Measurements from ENCODE around the gene SNCAIP.

DNA sequence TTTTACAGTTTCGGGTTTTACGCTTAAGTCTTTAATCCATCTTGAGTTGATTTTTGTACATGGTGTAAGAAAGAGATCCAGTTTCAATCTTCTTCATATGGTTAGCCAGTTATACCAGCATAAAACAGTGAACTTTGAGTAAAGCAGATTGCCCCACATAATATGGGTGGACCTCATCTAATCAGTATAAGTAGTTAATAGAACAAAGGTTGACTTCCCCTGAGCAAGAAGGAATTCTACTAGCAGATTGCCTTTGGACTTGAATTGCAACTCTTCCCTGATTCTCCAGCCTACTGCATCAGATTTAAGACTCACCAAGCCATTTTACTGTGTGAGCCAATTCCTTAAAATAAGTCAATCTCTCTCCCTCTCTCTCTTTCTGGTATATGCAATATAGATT lies 173.2 kb downstream of the SNCAIP start:
- TF ChIP-seq, protein P1, sequence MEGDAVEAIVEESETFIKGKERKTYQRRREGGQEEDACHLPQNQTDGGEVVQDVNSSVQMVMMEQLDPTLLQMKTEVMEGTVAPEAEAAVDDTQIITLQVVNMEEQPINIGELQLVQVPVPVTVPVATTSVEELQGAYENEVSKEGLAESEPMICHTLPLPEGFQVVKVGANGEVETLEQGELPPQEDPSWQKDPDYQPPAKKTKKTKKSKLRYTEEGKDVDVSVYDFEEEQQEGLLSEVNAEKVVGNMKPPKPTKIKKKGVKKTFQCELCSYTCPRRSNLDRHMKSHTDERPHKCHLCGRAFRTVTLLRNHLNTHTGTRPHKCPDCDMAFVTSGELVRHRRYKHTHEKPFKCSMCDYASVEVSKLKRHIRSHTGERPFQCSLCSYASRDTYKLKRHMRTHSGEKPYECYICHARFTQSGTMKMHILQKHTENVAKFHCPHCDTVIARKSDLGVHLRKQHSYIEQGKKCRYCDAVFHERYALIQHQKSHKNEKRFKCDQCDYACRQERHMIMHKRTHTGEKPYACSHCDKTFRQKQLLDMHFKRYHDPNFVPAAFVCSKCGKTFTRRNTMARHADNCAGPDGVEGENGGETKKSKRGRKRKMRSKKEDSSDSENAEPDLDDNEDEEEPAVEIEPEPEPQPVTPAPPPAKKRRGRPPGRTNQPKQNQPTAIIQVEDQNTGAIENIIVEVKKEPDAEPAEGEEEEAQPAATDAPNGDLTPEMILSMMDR (IDR thresholded peaks at IDR 0.05): no peak
- TF ChIP-seq EP300 (IDR thresholded peaks at IDR 0.05): no peak
